Body of pancreas (tissue), 4 donors: Measurements from ENCODE around the gene UBXN6. TPM values are rescaled to one million over a fixed set of nuclear protein-coding genes. Genes with fewer than 3 reads are reported as not detected.

Source experiments
- ATAC-seq: fragments of 150-250 bp; one replicate; pipeline ENCODE4 v1.9.1; 2016
- DNase-seq, 4 donors: peaks; one replicate each; pipeline ENCODE4 v3.0.0-alpha.2; 2019
- H3K27ac ChIP-seq, 4 donors: fragments of 200-600 bp; sonication (generic); 1 replicate in 3 of 4; 2 replicates in 1 of 4; pipeline versions ENCODE4 v1.5.1 to v1.6.1; 2016 to 2019; ENCODE audit warnings: mild to moderate bottlenecking in 1 of 4, mixed read lengths in 1 of 4, moderate library complexity in 1 of 4
- H3K27me3 ChIP-seq, 2 donors: fragments of 200-600 bp; sonication (generic); one replicate each; pipeline ENCODE4 v1.6.0; 2016; ENCODE audit warnings: mild to moderate bottlenecking in 1 of 2
- H3K36me3 ChIP-seq, 2 donors: fragments of 200-600 bp; sonication (generic); replicated peaks in 1 of 2; 2 replicates each; pipeline ENCODE4 v1.5.1; 2016; ENCODE audit warnings: low read depth in 2 of 2; ENCODE audit not compliant: insufficient read depth in 1 of 2
- H3K4me1 ChIP-seq: fragments of 200-600 bp; sonication (generic); one replicate; pipeline ENCODE4 v1.6.0; 2016
- H3K4me3 ChIP-seq, 2 donors: fragments of 200-600 bp; sonication (generic); 1 replicate in 1 of 2; 2 replicates in 1 of 2; pipeline ENCODE4 v1.5.1; 2016 to 2019
- H3K9me3 ChIP-seq, 3 donors: fragments of 200-600 bp; sonication (generic); 1 replicate in 2 of 3; 2 replicates in 1 of 3; pipeline ENCODE4 v1.5.1; 2016
- POLR2A ChIP-seq, 3 donors: fragments of 450-650 bp; IDR thresholded peaks; one replicate each; pipeline ENCODE4 v1.6.1; 2016; ENCODE audit warnings: antibody characterized with exemption in 3 of 3, mild to moderate bottlenecking in 2 of 3
- WGBS, 2 donors: methylation state at CpG; one replicate each; pipeline ENCODE4 v1.1.5; 2017; 5-methylcytosine and 5-hydroxymethylcytosine counted together
- intact Hi-C: fragments of 100-400 bp; cut with DNase I; formaldehyde crosslinking; loops from one replicate; pipeline ENCODE4 v1.15.1; 2023
- total RNA-seq, 2 donors: library from RNA; depleted of rRNA; stranded (reverse); fragments of >200 nt; gene quantifications; one replicate each; pipeline ENCODE4 v1.1.0, GENCODE V29; 2016
- TF ChIP-seq, protein P1 (sequence below), 7 experiments: fragments of 450-650 bp in 4 of 7; fragments of 200-600 bp in 3 of 7; sonication (generic) in 3 of 7; IDR thresholded peaks; one replicate each; pipeline ENCODE4 v1.5.1; 2016 to 2019; ENCODE audit warnings: antibody characterized with exemption in 7 of 7

Gene UBXN6
- total RNA-seq, 2 donors from 2014 or later: 64.6 to 107 TPM

DNA sequence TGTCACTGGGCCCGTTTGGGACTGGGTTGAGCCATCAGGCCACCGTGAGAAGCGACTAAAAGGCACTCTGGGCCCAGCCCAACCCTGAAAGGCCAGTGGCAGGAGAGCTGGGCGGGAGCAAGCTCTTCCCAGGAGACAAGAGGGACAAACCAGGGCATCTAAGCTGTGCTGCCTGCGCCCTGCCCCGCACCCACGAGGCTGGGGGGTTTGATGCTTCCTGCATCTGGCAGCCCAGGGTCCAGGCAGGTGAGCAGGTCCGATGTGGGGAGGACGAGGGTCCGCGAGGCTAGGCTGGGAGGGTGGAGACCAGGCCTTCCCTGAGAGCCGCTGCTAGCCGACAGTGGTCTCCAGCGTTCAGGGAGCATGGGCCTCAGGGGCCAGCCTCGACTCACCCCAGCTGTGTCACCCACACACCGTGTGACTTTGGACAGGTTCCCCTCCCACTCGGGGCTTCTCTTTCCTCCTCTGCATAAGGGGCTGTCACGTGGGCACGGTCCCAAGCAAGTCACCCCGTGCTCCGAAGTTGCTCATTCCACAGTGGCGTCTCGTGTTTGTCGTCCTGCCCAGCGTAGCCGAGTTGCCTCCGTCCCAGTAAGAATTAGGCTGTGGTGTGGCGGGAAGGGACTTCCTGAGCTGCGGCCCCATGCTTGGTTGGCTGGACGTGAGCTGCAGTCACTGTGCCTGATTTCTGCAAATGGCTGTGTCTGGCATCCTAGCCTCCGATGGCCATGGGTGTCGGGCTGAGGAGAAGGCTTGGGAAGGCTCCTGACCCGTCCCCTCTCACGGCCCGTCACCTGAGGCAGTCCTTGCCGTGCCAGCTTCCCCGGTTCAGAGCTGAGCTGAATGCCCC lies 44.9 kb upstream of the UBXN6 start:
- no peak for TF ChIP-seq POLR2A (IDR thresholded peaks at IDR 0.05)
- TF ChIP-seq, protein P1, sequence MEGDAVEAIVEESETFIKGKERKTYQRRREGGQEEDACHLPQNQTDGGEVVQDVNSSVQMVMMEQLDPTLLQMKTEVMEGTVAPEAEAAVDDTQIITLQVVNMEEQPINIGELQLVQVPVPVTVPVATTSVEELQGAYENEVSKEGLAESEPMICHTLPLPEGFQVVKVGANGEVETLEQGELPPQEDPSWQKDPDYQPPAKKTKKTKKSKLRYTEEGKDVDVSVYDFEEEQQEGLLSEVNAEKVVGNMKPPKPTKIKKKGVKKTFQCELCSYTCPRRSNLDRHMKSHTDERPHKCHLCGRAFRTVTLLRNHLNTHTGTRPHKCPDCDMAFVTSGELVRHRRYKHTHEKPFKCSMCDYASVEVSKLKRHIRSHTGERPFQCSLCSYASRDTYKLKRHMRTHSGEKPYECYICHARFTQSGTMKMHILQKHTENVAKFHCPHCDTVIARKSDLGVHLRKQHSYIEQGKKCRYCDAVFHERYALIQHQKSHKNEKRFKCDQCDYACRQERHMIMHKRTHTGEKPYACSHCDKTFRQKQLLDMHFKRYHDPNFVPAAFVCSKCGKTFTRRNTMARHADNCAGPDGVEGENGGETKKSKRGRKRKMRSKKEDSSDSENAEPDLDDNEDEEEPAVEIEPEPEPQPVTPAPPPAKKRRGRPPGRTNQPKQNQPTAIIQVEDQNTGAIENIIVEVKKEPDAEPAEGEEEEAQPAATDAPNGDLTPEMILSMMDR (IDR thresholded peaks at IDR 0.05): no peak
- intact Hi-C loops: no loop called here
- H3K27me3 ChIP-seq: no peaks in the 10 kb centered on the region
- no peaks in the 10 kb centered on the region for H3K4me1 ChIP-seq
- 82 to 91% methylated on average over 23 to 28 of the region's 37 CpGs for WGBS, 2 donors
- no peak overlapping the region for H3K4me3 ChIP-seq
- H3K27ac ChIP-seq: no peak overlapping the region
- no peaks in the 10 kb centered on the region for H3K9me3 ChIP-seq
- ATAC-seq (no peak), DNase-seq (no peak)
- H3K36me3 ChIP-seq: peaks cover 0 to 4% of the 10 kb centered on the region in 2 donors

DNA sequence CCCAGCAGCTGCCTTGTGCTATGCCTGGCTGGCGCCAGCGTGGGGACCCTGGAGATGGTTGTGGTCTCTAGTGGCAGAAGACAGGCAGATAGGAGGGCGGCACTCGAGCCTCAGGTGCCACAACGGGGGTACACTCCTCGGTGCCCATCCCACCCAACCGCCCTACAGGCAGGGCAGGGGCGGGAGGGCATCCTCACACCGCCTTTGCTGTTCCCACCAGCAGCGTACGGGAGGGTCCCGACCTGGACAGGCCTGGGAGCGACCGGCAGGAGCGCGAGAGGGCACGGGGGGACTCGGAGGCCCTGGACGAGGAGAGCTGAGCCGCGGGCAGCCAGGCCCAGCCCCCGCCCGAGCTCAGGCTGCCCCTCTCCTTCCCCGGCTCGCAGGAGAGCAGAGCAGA lies 44.1 kb upstream of the UBXN6 start:
- ATAC-seq (no peak), DNase-seq (no peak)
- intact Hi-C loops: no loop called here
- no peaks in the 10 kb centered on the region for H3K4me1 ChIP-seq
- H3K4me3 ChIP-seq: no peak overlapping the region
- H3K36me3 ChIP-seq: peaks cover 0 to 4% of the 10 kb centered on the region in 2 donors
- no peak overlapping the region for H3K27ac ChIP-seq
- 82 to 91% methylated on average over 6 to 21 of the region's 25 CpGs for WGBS, 2 donors
- H3K9me3 ChIP-seq: no peaks in the 10 kb centered on the region
- H3K27me3 ChIP-seq: no peaks in the 10 kb centered on the region
- TF ChIP-seq POLR2A (IDR thresholded peaks at IDR 0.05): no peak
- TF ChIP-seq, protein P1 (IDR thresholded peaks at IDR 0.05): no peak

GRCh38 chr19:4500841-4501591 lies 43.4 kb upstream of the UBXN6 start:
- Histone ChIP-seq H3K9me3 (no peaks in the 10 kb centered on the region), H3K36me3 (peaks cover 0 to 4% of the 10 kb centered on the region in 2 donors), H3K27ac (no peak overlapping the region), H3K4me1 (no peaks in the 10 kb centered on the region), H3K4me3 (no peak overlapping the region), H3K27me3 (no peaks in the 10 kb centered on the region)
- TF ChIP-seq, protein P1 (IDR thresholded peaks at IDR 0.05): no peak
- no peak for TF ChIP-seq POLR2A (IDR thresholded peaks at IDR 0.05)
- WGBS, 2 donors: 90 to 94% methylated on average over 9 to 29 of the region's 29 CpGs
- DNase-seq (no peak), ATAC-seq (no peak)
- intact Hi-C loops: no loop called here

DNA sequence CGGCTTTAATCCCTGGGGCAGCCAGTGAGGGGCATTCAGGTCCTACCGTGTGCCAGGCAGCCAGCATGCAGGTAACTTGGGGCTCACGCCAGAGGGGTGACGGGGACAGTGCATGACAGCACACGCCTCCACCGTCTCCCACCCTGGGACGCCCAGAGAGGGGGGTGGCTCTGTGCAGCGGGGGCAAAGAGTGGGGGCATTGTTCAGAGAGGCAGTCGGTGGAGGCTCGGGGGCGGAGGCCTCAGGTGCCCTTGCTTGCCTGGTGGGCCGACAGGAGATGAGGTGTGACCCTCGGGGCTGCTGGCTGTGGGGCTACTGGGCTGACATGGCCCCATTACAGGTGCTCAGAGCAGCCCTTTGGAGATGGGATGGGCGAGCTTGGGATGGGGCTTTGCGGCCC lies 42.3 kb upstream of the UBXN6 start:
- Histone ChIP-seq H3K9me3 (no peaks in the 10 kb centered on the region), H3K27ac (no peak overlapping the region), H3K4me3 (no peak overlapping the region), H3K27me3 (no peaks in the 10 kb centered on the region), H3K4me1 (no peaks in the 10 kb centered on the region), H3K36me3 (peaks cover 0 to 8% of the 10 kb centered on the region in 2 donors)
- intact Hi-C loops: no loop called here
- no peak for TF ChIP-seq POLR2A (IDR thresholded peaks at IDR 0.05)
- TF ChIP-seq, protein P1 (IDR thresholded peaks at IDR 0.05): no peak
- DNase-seq (no peak), ATAC-seq (no peak)
- WGBS, 2 donors: 87 to 97% methylated on average over 11 to 12 of the region's 15 CpGs
